HG03571 (cell line): ENCODE results near the gene GMDS.

Experiments
- ATAC-seq: cut with Tn5 transposase; IDR thresholded peaks from one replicate; pipeline ENCODE4 v1.9.1; 2021; ENCODE audit not compliant: unreplicated experiment

Gene GMDS

DNA sequence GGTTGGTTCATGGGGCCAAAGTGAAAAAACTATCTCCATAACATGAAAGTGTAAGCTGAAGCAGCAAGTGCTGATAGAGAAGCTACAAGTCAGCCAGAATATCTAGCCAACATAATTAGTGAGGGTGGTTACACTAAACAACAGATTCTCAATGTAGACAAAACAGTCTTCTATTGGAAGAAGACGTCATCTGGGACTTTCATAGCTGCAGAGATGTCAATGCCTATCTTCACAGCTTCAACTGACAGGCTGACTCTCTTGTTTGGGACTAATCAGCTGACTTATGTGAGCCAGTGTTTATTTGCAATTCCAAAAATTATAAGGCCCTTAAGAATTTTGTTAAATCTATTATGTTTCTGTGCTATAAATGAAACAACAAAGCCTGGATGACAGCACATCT, 63.2 kb downstream of the GMDS start:
- no peak for ATAC-seq

GRCh38 chr6:2181567-2181966, 63.8 kb downstream of the GMDS start:
- no peak for ATAC-seq

DNA sequence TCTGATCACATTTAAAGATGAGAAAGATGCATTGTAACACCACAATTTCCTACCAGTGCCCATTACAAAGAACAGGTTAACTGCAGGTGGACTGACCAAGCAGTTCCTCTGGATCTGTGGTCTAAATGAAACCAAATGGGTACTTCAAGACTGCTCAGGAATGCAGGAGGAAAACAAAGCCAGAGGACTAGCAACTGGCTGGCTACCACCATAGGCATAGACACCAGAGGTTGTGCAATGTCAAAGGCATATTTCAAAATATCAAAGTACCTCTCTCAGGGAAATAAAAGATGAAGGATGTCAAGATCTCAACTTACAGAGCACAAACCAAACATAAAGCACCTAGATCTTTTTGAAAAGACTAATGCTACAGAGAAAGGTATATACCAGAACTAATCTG, 65.5 kb downstream of the GMDS start:
- no peak for ATAC-seq

DNA sequence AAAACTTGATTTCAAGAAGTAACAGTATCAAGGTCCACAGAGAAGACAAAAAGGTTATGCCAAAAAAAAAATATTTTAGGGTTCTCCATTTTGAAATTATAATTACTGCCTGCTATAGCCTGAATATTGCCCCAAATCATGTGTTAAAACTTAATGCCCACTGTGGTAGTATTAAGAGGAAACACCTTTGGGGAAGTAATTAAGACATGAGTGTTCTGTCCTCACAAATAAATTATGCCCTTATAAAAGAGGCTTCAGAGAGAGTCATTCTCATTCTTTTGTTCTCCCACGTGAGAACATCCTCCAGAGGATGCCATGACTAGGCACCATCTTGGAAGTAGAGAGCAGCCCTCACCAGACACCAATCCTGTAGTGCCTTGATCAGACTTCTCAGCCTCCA, 66.2 kb downstream of the GMDS start:
- ATAC-seq = no peak

- ATAC-seq = no peak
Observed at GRCh38 chr6:2178125-2178524, 67.3 kb downstream of the GMDS start.

DNA sequence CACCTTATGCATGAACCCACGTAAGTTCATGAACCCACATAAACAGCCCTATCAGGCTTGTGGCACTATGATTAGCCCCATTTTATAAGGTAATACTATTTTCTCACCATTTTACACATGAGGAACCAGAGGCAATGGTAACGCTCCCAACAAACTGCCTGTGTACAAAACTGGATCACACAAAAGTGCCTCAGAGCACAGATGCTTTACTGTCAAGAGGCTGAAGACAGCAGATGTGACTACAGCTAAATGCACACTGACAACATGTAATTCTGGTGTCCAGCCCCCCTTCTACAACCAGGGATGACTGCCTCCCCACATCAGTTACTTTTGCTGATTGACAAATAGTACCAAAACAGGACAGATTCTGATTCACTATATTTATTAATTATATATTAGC, 69.6 kb downstream of the GMDS start:
- ATAC-seq = no peak

GRCh38 chr6:2173203-2173961, 72.0 kb downstream of the GMDS start:
- no peak for ATAC-seq

DNA sequence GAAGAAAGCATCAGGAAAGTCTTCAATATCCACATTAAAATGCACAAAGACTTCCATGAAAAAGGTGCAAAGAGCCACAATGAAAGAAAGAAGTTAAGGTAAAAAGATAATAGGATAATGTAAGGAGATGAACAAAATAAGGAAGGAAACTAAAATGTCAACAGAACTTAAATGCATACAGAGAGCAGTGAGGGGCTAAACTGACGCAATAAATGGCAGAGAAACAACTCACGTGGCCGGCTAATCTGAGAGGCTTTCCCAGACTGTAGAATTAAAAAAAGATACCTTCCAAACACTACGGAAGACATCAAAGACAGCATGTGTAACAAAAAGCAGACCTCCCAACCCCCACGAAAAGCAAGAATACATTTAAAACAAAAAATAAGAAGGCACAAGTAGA, 73.7 kb downstream of the GMDS start:
- ATAC-seq = no peak

- ATAC-seq = no peak
Observed at GRCh38 chr6:2168480-2168879, 76.9 kb downstream of the GMDS start.

- no peak for ATAC-seq
Observed at GRCh38 chr6:2166717-2167116, 78.7 kb downstream of the GMDS start.

DNA sequence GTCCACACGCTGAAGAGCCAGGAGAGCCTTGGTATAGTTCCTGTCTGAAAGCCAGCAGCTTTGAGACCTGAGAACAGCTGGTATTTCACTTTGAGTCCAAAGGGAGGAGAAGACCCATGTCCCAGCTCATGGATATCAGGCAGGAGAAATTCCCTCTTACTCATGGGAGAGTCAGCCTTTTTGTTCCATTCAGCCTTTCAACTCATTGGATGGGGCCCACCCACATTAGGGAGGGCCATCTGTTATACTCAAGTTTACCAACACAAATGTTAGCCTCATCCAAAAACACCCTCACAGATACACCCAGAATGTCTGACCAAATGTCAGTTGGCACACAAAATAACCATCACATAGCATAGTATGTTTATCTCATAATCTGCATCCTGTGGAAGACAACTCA, 80.1 kb downstream of the GMDS start:
- no peak for ATAC-seq

DNA sequence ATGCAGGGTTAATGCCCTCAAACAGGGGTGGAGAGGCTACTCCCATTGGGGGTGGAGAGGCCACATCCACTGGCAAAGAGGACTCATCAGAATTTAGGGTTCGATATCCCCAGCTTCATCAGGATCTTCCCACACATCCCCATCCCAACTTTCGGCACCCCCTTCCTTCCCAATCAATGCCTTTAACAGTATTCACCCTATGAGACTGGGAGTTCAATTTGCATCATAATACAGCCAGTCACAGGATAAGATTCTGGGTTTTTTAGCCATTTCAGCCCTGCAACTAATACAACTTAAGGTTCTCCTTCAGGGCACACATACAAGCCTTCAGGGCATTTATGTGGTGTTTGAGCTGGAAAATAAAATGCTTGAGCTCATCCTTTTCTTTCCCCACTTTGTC, 80.9 kb downstream of the GMDS start:
- no peak for ATAC-seq

GRCh38 chr6:2162079-2162445, 83.3 kb downstream of the GMDS start:
- ATAC-seq = no peak

DNA sequence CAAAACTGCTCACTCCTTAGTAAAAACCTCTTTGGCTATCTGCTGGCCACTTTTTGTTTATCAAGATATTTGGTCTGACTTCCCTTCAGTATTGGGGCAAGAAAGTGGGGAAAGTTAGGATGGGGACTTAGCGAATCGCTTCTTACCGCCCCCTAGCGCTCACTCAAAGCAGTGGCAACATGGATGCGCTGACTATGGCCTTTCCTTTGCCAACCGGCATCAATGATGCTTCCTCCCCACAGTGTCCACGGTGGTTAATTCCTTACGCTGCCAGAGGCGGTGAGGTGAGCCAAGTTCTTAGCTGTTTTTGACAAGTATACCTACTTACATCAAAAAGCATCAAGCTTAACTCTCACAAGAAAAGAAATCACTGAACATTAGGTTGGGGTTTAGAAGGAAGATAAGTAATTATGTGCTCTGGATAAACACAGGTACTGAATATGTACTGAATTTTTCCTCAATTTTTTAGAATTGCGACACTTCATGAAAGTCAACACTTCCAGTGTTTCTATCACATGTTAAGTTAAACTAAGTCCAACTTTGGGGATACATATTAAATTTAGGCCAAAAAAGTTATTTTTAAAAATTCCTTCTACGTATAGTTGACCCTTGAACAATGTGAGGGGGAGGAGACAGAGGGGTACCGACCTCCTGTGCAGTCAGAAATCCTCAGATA, 86.7 kb downstream of the GMDS start:
- no peak for ATAC-seq

- no peak for ATAC-seq
Observed at GRCh38 chr6:2157441-2158127, 87.8 kb downstream of the GMDS start.

DNA sequence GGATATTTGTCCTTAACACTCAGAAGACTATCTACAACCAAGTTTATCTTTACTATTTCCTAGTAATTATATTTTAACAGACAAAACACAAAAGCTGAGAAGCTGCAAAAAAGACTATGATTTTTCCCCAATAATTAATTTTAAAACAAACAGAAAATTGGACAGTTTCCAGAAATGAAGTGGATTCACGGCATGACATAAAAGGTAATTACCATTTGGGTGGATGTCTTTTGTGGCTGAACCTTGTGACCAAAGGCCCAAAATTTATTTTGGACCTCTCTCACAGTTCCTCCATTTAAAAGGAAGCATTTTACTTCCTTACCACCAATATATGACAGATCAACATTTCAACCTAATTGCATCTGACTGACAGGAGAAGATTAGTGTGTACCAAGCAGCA, 90.2 kb downstream of the GMDS start:
- ATAC-seq = no peak

DNA sequence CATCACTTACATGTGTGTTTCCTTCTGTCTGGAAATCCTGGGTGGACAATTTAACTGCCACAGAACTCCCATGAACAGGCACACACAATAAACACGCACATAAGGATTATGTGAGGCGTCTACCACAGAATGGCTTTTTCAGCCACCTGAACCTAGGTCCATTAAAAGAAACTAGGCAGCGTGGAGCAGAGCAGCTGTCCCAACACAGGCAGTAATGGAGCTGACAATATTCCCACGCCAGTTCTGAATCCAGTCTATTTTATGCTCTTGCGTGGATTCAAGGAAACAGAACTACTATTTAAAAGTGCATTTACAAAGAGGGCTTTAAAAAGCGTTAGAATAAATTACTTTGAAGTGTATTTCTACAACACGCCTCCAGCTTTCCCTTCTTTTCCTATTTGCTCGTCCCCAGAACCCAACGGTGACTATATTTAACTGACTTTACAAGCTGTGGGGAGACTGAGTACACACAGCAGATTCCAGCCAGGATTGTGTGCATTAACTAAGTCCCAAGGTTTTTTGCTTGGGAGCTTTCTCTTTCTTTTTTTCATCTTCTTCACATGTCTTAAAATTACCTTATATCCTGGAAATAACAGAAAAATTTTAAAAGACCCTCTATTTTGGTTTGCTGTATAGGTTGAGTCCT, 95.9 kb downstream of the GMDS start:
- ATAC-seq = no peak

DNA sequence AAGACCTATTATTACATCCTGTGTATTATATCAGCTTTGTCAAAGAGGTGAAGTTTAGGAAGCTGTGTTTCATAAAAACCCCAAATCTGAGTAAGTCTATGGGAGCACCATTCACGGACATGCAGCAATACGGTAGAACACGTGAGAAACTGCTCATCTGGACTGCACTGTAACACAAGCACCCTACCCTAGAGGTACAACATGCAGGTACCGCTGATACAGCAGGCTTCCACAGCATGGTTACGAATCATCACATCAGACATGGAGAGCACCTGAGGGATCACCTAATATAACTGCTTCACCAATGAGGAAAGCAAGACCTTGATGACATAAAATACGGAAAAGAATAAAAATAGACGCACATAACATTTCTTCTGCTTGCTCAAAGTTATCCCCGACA, 96.7 kb downstream of the GMDS start:
- ATAC-seq = no peak

- ATAC-seq = no peak
Observed at GRCh38 chr6:2147766-2148448, 97.5 kb downstream of the GMDS start.

DNA sequence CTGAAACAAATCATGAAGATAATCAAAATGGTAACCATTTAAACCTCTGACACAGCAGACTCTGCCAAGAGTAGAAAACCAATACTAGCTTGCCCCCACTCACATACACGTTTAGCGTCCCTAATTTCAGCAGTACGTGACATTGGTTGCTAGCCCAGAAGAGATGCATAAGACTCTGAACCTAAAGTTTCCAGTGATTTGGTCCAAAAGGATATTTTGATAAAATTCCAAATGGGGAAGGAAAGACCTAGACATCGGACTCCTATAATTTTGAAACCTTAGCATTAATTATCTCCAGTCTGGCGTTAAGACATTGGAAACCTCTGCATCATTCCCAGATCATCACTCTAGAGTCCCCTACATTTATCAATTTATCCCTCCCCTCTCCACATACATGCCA, 98.1 kb downstream of the GMDS start:
- no peak for ATAC-seq

DNA sequence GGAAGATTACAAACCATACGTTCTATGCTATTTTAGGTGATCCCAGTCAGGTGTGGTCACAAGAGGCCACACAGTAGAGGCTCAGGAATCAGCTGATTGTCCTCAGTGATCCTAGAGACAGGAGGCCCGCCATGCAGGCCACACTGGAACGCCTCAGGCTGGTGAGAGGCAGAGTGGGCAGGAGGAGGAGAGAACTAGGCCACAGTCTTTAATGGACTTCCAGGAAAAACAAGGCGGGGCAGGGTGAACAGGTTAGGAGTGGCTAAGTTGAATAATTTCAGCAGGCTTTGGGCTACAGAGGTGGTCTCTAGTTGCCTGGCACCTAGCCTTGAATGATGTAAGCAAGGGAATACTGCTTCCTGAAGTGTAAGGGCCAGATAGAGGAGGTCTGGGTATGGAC, 101.2 kb downstream of the GMDS start:
- no peak for ATAC-seq
